Vagina (tissue), 2 donors: ENCODE data around the gene FOXL3. TPM values are rescaled to one million over a fixed set of nuclear protein-coding genes. Genes with fewer than 3 reads are reported as not detected.
"Not testable (repeated sequence)": the region's sequence is repeated elsewhere in the genome, so short reads cannot be mapped to it uniquely, and the experiment has no call there.

Experiments used
- DNase-seq, 2 donors: peaks; one replicate each; pipeline ENCODE4 v3.0.0-alpha.2; 2017; ENCODE audit errors: extremely low spot score in 2 of 2
- H3K27ac ChIP-seq: fragments of 200-600 bp; sonication (generic); one replicate; pipeline ENCODE4 v1.5.1; 2019
- H3K27me3 ChIP-seq: fragments of 200-600 bp; sonication (generic); one replicate; pipeline ENCODE4 v1.5.1; 2019
- H3K36me3 ChIP-seq, 2 donors: fragments of 200-600 bp; sonication (generic); one replicate each; pipeline ENCODE4 v1.5.1; 2017 to 2019
- H3K4me1 ChIP-seq: fragments of 200-600 bp; sonication (generic); one replicate; pipeline ENCODE4 v1.5.1; 2019
- H3K4me3 ChIP-seq, 2 donors: fragments of 200-600 bp; sonication (generic); 1 replicate in 1 of 2; 2 replicates in 1 of 2; pipeline ENCODE4 v1.5.1; 2016 to 2019
- H3K9me3 ChIP-seq: fragments of 200-600 bp; sonication (generic); one replicate; pipeline ENCODE4 v1.5.1; 2019
- POLR2A ChIP-seq, 2 donors: fragments of 450-650 bp; IDR thresholded peaks; one replicate each; pipeline ENCODE4 v1.6.1; 2017; ENCODE audit warnings: antibody characterized with exemption in 2 of 2, mild to moderate bottlenecking in 2 of 2, moderate library complexity in 2 of 2
- POLR2AphosphoS5 ChIP-seq, 2 donors: sonication (generic); formaldehyde crosslinking; IDR thresholded peaks; one replicate each; pipeline ENCODE4 v1.9.0; 2017; ENCODE audit warnings: antibody characterized with exemption in 2 of 2, mild to moderate bottlenecking in 2 of 2, low read depth in 1 of 2; ENCODE audit not compliant: insufficient read depth in 1 of 2
- intact Hi-C: fragments of 100-400 bp; cut with DNase I; formaldehyde crosslinking; loops from one replicate; pipeline ENCODE4 v1.15.1; 2023
- total RNA-seq: library from RNA; depleted of rRNA; stranded (reverse); fragments of >200 nt; gene quantifications from one replicate; pipeline ENCODE4 v1.2.3, GENCODE V29; 2016
- TF ChIP-seq, protein P1 (sequence below), 3 experiments: fragments of 450-650 bp in 2 of 3; fragments of 200-600 bp in 1 of 3; sonication (generic) in 1 of 3; IDR thresholded peaks; one replicate each; pipeline ENCODE4 v1.5.1; 2017 to 2019; ENCODE audit warnings: antibody characterized with exemption in 3 of 3, mild to moderate bottlenecking in 2 of 3, moderate library complexity in 2 of 3

The FOXL3 gene
- total RNA-seq, 1 donor from 2014 or later: not detected

DNA sequence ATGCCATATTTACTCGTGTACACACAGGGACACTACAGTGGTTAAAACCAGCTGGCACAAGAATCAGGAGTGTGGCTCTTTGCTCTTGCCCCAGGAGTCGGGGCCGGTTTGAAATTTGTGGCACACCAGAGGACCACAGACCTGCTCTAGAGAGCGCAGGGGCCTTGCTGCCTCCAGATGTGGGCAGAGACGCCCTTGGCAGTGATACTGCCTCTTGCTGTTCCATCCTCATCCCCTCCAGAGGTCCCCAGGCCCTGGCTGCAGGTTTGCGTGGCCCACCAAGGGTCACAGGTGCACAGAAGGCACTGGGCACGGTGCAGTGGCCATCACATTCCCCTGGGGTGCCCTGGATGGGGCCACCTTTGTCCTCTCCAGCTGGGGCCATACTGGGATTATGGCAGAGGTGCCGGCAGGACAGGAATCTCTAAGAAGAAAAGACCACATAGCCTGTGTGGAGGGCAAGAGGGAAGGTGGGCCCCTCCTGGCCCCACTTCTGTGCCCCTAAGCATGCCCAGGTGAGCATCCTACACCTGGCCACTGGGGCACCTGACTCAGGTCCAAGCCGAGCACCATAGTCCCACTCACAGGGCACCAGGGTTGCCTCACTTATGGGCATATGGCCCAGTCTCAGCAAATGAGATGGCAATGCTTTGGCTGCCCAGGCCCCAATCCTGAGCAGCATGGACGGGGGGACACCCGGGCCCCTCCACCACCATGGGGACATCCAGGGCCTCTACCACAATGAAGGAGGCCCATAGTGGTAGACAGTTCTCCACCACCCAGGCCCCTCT is 45.6 kb downstream of the FOXL3 start:
- Histone ChIP-seq H3K9me3 (no peaks in the 10 kb centered on the region), H3K4me1 (peaks cover 14% of the 10 kb centered on the region), H3K36me3 (no peaks in the 10 kb centered on the region), H3K4me3 (no peak overlapping the region), H3K27me3 (no peaks in the 10 kb centered on the region), H3K27ac (no peak overlapping the region)
- no peak for DNase-seq
- intact Hi-C loops: loop anchor here (5.0 kb wide), 1 partner anchor 1152 kb away; no protein-coding TSS in a partner anchor
- TF ChIP-seq, protein P1, sequence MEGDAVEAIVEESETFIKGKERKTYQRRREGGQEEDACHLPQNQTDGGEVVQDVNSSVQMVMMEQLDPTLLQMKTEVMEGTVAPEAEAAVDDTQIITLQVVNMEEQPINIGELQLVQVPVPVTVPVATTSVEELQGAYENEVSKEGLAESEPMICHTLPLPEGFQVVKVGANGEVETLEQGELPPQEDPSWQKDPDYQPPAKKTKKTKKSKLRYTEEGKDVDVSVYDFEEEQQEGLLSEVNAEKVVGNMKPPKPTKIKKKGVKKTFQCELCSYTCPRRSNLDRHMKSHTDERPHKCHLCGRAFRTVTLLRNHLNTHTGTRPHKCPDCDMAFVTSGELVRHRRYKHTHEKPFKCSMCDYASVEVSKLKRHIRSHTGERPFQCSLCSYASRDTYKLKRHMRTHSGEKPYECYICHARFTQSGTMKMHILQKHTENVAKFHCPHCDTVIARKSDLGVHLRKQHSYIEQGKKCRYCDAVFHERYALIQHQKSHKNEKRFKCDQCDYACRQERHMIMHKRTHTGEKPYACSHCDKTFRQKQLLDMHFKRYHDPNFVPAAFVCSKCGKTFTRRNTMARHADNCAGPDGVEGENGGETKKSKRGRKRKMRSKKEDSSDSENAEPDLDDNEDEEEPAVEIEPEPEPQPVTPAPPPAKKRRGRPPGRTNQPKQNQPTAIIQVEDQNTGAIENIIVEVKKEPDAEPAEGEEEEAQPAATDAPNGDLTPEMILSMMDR (IDR thresholded peaks at IDR 0.05): no peak
- TF ChIP-seq POLR2A (IDR thresholded peaks at IDR 0.05) (no peak), POLR2AphosphoS5 (IDR thresholded peaks at IDR 0.05; ENCODE audit: insufficient read depth in 1 of 2, low read depth in 1 of 2) (no peak)

DNA sequence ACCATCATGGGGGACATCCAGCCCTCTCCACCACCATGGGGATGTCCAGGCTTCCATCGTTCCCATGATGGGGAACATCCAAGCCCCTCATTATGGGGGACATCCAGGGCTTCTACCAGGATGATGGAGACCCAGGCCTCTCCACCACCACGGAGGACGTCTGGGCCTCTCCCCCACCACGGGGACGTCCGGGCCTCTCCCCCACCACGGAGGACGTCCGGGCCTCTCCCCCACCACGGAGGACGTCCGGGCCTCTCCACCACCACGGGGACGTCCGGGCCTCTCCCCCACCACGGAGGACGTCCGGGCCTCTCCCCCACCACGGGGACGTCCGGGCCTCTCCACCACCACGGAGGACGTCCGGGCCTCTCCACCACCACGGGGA is 46.2 kb downstream of the FOXL3 start:
- H3K27me3 ChIP-seq, H3K27ac ChIP-seq, DNase-seq, H3K36me3 ChIP-seq, H3K9me3 ChIP-seq, H3K4me3 ChIP-seq: not testable (repeated sequence)
- intact Hi-C loops: loop anchor here (5.0 kb wide), 1 partner anchor 1151 kb away; no protein-coding TSS in a partner anchor
- H3K4me1 ChIP-seq: peaks cover 14% of the 10 kb centered on the region

DNA sequence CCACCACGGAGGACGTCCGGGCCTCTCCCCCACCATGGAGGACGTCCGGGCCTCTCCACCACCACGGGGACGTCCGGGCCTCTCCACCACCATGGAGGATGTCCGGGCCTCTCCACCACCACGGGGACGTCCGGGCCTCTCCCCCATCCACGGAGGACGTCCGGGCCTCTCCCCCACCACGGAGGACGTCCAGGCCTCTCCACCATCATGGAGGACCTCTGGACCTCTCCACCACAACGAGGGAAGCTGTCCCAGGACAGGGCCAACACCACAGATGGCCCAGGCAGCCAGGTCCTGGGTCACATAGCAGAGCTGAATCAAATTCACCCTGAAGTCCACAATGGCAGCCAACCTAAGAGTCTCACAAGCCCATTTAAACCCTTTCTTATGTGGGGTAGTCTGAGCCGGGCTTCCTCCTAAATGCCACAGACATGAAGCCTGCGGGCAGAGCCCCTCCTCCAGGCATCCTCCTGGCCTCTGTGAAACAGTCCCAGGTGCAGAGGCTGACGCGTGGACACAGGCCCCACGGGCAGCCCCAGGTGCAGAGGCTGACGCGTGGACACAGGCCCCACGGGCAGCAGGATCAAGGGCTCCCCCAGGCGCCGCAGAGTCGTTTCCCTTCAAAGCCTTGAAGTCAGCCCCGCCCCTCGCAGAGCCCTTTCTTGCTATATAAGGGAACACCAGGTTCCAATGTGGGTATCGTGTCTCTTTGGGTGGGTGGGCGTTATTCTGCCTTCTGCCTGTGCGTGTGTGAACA is 47.0 kb downstream of the FOXL3 start:
- H3K4me1 ChIP-seq: peaks cover 14% of the 10 kb centered on the region
- TF ChIP-seq, protein P1 (IDR thresholded peaks at IDR 0.05): no peak
- TF ChIP-seq POLR2A (IDR thresholded peaks at IDR 0.05) (no peak), POLR2AphosphoS5 (IDR thresholded peaks at IDR 0.05; ENCODE audit: insufficient read depth in 1 of 2, low read depth in 1 of 2) (no peak)
- no peak overlapping the region for H3K4me3 ChIP-seq
- no peaks in the 10 kb centered on the region for H3K9me3 ChIP-seq
- DNase-seq: no peak
- H3K27me3 ChIP-seq: no peaks in the 10 kb centered on the region
- intact Hi-C loops: loop anchor here (5.0 kb wide), 1 partner anchor 1150 kb away; no protein-coding TSS in a partner anchor
- no peak overlapping the region for H3K27ac ChIP-seq
- no peaks in the 10 kb centered on the region for H3K36me3 ChIP-seq

DNA sequence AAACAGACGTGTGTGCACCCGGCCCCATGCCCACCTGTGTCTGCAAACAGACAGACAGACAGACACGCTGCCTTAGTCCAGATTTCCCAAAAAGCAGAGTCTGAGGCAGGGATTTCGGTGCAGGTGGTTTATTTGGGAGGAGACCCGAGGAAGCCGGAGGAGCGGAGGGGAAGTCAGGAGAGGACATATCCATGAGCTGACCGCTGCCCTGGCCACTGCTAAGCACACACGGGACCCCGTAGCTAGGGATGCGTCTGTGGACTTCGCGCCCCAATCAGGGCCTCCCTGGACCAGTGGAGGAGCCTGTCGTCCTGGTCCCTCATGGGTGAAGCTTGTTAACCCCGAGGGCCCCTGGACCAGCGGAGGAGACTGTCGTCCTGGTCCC is 47.6 kb downstream of the FOXL3 start:
- no peak for TF ChIP-seq POLR2AphosphoS5 (IDR thresholded peaks at IDR 0.05; ENCODE audit: insufficient read depth in 1 of 2, low read depth in 1 of 2)
- TF ChIP-seq, protein P1 (IDR thresholded peaks at IDR 0.05): no peak
- intact Hi-C loops: loop anchor here (5.0 kb wide), 1 partner anchor 1150 kb away; no protein-coding TSS in a partner anchor
- H3K27ac ChIP-seq: no peak overlapping the region
- no peaks in the 10 kb centered on the region for H3K36me3 ChIP-seq
- H3K27me3 ChIP-seq: no peaks in the 10 kb centered on the region
- no peak overlapping the region for H3K4me3 ChIP-seq
- H3K4me1 ChIP-seq: peaks cover 10% of the 10 kb centered on the region
- DNase-seq: no peak
- H3K9me3 ChIP-seq: no peaks in the 10 kb centered on the region

DNA sequence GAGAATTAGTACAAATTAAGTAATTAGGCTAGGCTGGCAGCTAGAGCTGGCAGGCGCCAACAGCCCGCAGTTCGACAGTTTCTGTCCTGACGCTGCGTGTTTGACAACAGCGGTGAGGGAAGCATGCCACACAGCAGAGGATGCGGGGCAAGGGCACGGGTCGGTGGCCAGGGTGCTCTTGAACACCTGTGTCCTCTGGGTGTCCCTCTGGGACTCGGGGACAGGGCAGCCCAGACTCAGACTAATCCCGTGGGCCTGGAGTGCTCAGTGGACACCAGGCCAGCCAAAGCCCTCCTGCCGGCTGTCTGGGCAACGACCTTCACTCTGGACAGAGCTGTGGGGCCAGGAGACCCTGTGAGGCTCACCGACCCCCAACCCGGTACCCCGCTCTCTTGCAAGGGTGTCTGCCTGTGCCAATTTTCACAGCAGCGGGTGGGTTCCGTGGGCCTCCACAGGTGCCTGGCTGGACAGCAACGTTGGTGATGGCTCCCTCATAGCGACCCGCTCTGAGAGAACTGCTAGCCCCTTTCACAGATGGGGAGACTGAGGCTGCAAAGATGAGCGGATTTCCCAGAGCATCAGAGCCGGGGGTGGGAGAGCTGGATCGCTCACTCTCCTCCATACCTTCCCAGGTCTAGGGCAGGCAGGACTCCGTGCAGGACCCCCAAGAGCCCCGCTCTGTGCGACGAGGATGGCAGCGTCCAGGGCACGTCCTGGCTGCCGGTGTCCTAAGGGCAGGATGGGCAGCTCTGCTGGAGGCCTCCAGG is 48.5 kb downstream of the FOXL3 start:
- DNase-seq: no peak
- peaks cover under 1% of the 10 kb centered on the region for H3K4me1 ChIP-seq
- intact Hi-C loops: loop anchor here (5.0 kb wide), 1 partner anchor 1149 kb away; no protein-coding TSS in a partner anchor
- no peaks in the 10 kb centered on the region for H3K27me3 ChIP-seq
- no peak overlapping the region for H3K4me3 ChIP-seq
- H3K36me3 ChIP-seq: no peaks in the 10 kb centered on the region
- no peak overlapping the region for H3K27ac ChIP-seq
- H3K9me3 ChIP-seq: no peaks in the 10 kb centered on the region
- TF ChIP-seq POLR2AphosphoS5 (IDR thresholded peaks at IDR 0.05; ENCODE audit: insufficient read depth in 1 of 2, low read depth in 1 of 2) (no peak), POLR2A (IDR thresholded peaks at IDR 0.05) (no peak)
- TF ChIP-seq, protein P1 (IDR thresholded peaks at IDR 0.05): no peak
